ENCODE data around the gene RPL3. TPM values are rescaled to one million over a fixed set of nuclear protein-coding genes. Genes with fewer than 3 reads are reported as not detected.
A peak's percentile ranks its signal among the peaks of the same experiment; 100 is the strongest.

Gene RPL3
- total RNA-seq, 4 donors from 2014 or later: 2,537 to 3,396 (median 3,080) TPM

DNA sequence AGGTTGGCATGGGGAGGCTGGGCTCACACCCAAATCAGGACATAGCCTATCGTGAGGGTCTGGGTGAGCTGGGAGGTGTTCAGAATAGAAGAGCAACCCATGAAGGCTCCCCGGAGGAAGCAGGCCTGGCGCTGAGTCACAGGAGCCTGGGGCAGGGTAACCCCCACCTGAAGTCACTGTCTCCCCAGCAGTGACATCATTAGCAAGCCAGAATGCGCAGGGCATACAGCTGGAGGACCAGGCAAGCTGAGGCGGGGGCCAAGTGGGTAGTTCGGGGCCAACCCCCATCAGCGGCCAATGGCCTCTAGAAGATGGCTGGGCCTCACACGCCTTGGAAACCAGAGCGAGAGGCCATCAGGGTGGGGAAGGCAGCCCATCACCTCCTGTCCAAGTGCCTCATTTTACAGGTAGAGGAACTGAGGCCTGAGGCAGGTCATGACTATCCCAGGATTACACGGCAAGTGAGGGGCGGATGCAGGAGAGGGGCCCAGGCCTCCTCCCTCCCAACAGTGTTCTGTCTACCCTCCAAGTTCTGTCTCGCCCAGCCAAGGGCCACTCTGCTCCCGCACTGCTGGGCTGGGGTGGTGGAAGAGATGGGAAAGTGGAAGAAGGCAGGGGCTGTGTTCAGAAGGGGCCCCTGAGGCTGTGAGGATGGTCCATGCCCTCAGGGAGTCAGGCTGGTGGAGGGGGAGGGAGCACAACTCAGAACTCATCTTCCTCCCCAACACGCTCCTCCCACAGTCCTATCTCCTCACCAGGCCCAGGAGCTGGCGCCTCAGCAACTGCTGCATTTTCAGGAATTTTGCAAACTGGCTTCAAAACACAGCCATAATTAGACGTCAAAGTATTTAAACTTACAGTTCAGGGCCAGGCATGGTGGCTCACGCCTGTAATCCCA, 24.6 kb downstream of the RPL3 start:
- DNase-seq (ENCODE audit: low spot score in 2 of 2): no peak
- Histone ChIP-seq H3K4me3 (no peak overlapping the region), H3K36me3 (no peaks in the 10 kb centered on the region), H3K9me3 (no peaks in the 10 kb centered on the region), H3K4me1 (peaks cover 72% of the 10 kb centered on the region), H3K27ac (no peak overlapping the region), H3K27me3 (no peaks in the 10 kb centered on the region)
- 80% methylated on average over 13 of the region's 17 CpGs for WGBS
- no peak for TF ChIP-seq POLR2A (IDR thresholded peaks at IDR 0.05)
- no peak for TF ChIP-seq CTCF (IDR thresholded peaks at IDR 0.05)
- TF ChIP-seq EP300 (IDR thresholded peaks at IDR 0.05): no peak
- no peak for TF ChIP-seq POLR2AphosphoS5 (IDR thresholded peaks at IDR 0.05)

DNA sequence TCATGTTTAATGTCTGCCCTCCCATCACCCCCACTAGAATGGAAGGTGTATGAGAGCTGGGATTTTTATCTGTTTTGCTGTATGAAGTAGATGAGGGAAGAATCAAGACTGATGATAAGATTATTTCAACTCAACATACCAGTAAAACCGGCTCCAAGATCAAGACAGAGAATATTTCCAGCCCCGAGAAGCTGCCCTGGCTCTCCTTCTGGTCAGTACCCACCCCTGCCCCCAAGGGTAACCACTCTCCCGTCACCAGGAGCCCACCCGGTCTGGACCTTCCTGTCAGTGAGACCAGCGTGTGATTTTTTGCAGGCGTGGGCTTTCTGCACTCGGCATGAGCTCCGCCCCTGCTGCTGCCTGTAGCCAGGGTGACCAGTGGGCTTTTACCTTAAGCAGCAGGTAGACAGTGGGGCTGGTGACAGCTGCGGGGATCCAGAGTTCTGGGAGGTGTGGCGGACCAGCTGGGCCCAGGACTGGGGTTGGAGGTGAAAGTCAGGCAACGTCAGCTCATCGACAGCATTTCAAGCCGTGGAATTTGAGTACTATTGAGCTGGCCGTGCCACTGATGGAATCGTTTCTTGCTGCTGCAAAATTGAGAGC, 25.6 kb downstream of the RPL3 start:
- 72% methylated on average over 15 of the region's 15 CpGs for WGBS
- Histone ChIP-seq H3K36me3 (no peaks in the 10 kb centered on the region), H3K27me3 (no peaks in the 10 kb centered on the region), H3K27ac (no peak overlapping the region), H3K4me3 (no peak overlapping the region), H3K9me3 (no peaks in the 10 kb centered on the region), H3K4me1 (peaks cover 72% of the 10 kb centered on the region)
- DNase-seq (ENCODE audit: low spot score in 2 of 2): no peak
- TF ChIP-seq EP300 (IDR thresholded peaks at IDR 0.05) (no peak), POLR2AphosphoS5 (IDR thresholded peaks at IDR 0.05) (no peak), POLR2A (IDR thresholded peaks at IDR 0.05) (no peak), CTCF (IDR thresholded peaks at IDR 0.05) (no peak)

DNA sequence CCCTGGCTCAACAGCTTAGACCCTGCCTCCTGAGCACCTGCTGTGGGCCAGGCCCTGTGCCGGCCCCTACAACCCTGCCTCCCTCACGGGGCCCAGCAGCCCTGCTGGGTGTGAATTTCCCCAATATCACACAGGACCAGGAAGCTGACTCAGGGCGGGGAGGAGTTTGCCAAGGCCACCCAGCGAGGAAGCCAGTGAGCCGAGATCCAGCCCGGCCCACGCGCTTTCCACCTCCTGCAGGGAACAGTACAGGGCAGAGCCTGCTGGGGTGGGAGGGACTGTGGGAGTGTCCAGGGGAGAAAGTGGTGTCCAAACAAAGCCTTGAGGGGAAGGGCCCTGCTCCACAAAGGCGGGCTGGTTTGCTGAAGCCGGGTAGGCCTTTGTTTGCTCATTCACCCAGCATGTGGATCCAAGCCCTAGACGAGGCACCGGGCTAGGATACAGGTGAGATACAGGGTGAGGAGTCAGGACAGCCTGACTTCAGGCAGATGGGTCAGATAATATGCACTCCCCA, 26.8 kb downstream of the RPL3 start:
- no peaks in the 10 kb centered on the region for H3K27me3 ChIP-seq
- peak; percentile 93 to 94 for DNase-seq (ENCODE audit: low spot score in 2 of 2)
- peaks cover 66% of the 10 kb centered on the region for H3K4me1 ChIP-seq
- WGBS: 8% methylated on average over 9 of the region's 12 CpGs
- H3K36me3 ChIP-seq: no peaks in the 10 kb centered on the region
- H3K27ac ChIP-seq: peak overlapping the region; percentile 84
- H3K9me3 ChIP-seq: no peaks in the 10 kb centered on the region
- TF ChIP-seq POLR2A (IDR thresholded peaks at IDR 0.05) (peak in 1 of 2 donors; percentile 9), EP300 (IDR thresholded peaks at IDR 0.05) (no peak), POLR2AphosphoS5 (IDR thresholded peaks at IDR 0.05) (peak in 2 of 3 donors; percentile 18 to 60), CTCF (IDR thresholded peaks at IDR 0.05) (no peak)
- no peak overlapping the region for H3K4me3 ChIP-seq

DNA sequence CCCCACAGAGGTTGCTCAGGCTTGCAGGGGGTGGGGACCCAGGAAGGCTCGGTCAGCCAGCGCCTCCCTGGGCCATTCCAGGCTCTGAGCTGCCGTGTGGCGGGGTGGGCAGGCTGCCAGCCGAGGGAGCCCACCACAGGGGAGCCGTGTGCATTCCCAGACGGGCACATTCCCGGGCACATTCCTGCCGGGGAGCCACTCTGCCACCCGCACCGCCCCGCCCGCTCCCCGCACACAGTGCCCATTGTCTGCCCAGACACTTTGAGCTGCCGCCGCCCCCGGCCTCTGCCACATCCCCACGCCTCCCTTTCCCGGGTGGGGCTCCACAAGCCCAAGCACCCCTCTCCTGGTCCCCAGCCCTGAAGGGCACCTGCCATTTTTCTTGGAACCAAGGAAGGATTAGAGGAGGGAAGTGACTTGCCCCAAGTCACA, 27.4 kb downstream of the RPL3 start:
- TF ChIP-seq EP300 (IDR thresholded peaks at IDR 0.05) (no peak), POLR2A (IDR thresholded peaks at IDR 0.05) (no peak), CTCF (IDR thresholded peaks at IDR 0.05) (no peak), POLR2AphosphoS5 (IDR thresholded peaks at IDR 0.05) (no peak)
- DNase-seq (ENCODE audit: low spot score in 2 of 2): no peak
- Histone ChIP-seq H3K36me3 (no peaks in the 10 kb centered on the region), H3K27ac (peak overlapping the region; percentile 84), H3K4me3 (no peak overlapping the region), H3K9me3 (no peaks in the 10 kb centered on the region), H3K27me3 (no peaks in the 10 kb centered on the region), H3K4me1 (peaks cover 66% of the 10 kb centered on the region)
- WGBS: 31% methylated on average over 3 of the region's 19 CpGs

DNA sequence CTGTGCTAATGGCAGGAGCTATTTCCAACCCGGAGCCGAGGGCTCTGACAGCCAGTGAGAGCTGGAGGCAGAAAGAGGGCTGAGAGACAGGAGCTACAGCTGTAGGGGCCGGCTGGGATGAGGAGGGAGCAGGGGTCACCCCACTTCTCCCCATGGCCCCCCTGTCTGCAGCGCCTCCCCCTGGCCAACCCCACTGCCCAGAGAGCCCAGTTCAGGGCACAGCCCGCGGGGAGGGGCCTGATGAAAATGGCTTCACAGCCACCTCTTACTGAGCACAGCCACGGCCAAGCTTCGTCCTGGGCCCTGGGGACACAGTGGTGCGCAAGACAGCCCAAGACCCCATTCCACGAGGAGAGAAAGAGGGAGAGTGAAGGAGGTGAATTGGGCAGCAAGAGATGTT, 27.9 kb downstream of the RPL3 start:
- 92% methylated on average over 6 of the region's 10 CpGs for WGBS
- Histone ChIP-seq H3K27ac (peak overlapping the region; percentile 84), H3K36me3 (no peaks in the 10 kb centered on the region), H3K4me1 (peaks cover 66% of the 10 kb centered on the region), H3K4me3 (no peak overlapping the region), H3K9me3 (no peaks in the 10 kb centered on the region), H3K27me3 (no peaks in the 10 kb centered on the region)
- TF ChIP-seq EP300 (IDR thresholded peaks at IDR 0.05) (no peak), POLR2A (IDR thresholded peaks at IDR 0.05) (no peak), POLR2AphosphoS5 (IDR thresholded peaks at IDR 0.05) (no peak), CTCF (IDR thresholded peaks at IDR 0.05) (no peak)
- no peak for DNase-seq (ENCODE audit: low spot score in 2 of 2)
